GM21737 (cell line): Measurements from ENCODE around the gene RAB1A.
A peak's percentile ranks its signal among the peaks of the same experiment; 100 is the strongest.
"Not testable (repeated sequence)": the region's sequence is repeated elsewhere in the genome, so short reads cannot be mapped to it uniquely, and the experiment has no call there.

Source experiments
- ATAC-seq: cut with Tn5 transposase; IDR thresholded peaks from one replicate; pipeline ENCODE4 v1.9.1; 2021; ENCODE audit warnings: mild to moderate bottlenecking, moderate library complexity; ENCODE audit not compliant: unreplicated experiment

Gene RAB1A

DNA sequence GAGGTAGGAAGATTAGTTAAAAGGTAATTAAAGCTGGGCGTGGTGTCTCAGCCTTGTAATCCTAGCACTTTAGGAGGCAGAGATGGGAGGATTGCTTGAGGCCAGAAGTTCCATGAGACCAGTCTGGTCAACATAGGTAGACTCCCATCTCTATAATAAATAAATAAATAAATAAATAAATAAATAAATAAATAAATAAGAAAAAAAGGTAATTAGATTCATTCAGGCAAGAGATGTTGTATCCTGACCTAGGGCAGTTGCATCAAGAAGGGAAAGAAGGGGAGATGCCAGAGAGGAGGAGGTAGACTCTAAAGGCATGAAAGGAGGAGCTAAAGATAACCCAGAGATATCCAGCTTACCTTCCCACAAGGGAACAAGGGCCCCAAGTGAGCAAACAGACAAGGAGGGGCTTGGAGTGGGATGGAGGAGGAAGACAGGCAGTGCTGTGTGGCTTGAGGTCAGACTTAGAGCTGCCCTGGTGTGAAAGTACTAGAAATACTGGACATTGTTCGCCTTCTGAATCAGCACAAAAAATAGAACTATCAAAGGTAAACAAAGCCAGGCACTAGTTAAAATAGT is 7.4 kb upstream of the RAB1A start:
- ATAC-seq = no peak

DNA sequence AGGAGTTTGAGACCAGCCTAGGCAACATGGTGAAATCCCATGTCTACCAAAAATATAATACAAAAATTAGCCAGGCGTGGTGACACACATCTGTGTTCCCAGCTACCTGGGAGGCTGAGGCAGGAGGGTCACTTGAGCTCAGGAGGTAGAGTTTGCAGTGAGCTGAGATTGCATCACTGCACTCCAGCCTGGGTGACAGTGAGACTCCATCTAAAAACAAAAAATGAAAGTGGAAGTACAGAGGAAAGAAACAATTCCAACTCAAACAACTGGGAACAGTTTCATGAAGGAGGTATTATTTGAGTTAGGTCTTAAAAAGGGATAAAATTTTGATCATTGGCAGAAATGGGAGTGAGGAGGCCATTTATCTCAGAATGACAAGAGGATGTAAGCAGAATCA is 6.3 kb upstream of the RAB1A start:
- no peak for ATAC-seq

GRCh38 chr2:65134158-65134557 is 4.3 kb upstream of the RAB1A start:
- no peak for ATAC-seq

- no peak for ATAC-seq
Observed at GRCh38 chr2:65133626-65134025, 3.7 kb upstream of the RAB1A start.

DNA sequence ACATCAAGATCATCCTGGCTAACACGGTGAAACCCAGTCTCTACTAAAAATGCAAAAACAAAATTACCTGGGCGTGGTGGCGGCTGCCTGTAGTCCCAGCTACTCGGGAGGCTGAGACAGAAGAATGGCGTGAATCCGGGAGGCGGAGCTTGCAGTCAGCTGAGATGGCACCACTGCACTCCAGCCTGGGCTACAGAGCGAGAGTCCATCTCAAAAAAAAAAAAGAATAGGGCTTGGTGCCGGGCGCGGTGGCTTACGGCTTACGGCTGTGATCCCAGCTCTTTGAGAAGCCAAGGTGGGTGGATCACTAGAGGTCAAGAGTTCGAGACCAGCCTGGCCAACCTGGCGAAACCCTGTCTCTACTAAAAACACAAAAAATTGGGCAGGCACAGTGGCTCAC is 3.0 kb upstream of the RAB1A start:
- not testable (repeated sequence) for ATAC-seq

DNA sequence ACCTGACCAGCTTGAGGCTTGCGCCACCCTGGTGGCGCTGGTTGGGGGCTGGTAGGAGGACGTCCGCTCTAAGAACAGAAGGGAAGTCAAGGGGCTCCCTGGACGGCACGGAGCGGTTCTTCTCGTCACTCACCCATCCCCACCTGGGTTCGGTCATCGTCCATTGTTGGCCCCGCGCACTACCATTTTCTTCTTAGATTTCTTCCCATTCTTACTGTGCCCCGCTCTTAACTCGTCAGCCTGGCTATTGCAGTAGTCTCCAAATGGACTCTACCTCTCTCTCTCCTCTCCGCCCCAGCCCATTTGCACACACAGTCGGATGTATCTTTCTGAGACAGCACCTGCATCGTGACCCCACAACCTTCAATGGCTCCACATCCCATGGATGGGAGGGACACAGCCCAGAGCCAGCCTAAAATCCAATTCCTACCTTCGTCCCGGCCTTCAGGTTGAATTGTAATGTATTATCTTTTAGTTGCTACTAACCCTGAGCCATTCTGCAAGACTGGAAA is 814 bp upstream of the RAB1A start:
- ATAC-seq = peak; percentile 26

DNA sequence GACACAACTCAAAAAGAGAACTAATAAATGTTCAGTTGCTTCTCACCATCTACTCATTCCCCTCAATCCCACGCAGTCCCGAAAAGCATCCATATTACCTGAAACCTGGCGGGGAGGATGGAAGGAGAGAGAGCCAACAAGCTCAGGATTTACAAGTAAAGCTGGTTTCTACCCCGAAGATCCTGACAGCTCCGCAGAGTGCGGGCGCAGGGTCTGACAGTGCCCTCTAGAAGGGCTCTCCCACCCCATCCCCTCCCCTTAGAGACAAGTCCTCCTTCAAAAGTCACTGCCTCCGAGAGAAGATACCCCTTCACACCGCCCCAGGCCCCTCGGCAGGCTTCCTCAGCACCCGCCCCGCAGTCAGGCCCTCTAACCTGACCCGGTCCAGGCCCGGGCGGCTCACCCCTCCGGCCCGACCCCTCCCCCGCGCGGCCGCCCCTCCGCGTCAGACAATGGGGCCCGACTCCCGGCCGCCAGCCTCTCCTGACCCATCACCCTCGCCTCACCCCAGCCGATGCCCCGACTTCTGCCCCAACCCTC is 550 bp downstream of the RAB1A start:
- peak; percentile 4 for ATAC-seq

DNA sequence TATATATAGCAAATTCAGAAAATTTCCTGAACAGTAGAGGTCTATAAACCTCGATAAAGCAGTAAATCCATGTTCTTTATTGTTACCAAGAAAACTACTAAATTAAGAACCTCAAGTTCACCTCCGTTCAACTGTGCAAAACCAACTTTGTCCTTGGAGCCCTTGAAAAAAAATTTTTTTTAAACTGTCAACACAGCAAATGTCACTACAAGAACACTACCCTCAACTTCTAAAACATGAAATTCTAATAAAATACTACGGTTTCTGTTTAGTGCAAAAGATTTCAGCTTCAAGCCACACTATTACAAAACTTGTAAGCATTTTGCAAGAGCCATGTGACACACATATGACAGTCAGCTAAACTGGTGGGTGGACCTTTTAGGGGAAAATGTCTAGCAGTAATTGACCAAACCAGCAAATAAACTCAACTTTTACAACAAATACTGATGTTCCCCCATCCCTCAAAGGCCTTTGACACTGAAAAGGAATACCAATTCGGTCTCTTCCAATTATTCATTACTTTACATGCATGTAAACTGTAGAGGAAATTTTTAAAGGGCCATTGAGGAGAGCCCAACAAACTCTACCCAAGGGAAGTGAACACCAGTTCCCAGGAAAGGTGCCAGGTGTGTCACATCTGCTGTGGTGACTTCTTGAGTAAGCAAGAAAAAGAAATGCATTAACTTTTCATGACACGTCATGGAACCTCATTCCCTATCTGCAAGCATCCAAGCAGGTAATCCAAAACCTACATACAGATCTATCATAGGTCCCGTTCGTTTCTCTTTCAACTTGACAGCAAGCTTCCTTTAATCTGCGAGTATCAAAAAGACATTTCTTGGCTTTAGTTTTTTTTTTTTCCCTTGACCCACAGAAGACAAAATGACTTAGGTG is 1.4 kb downstream of the RAB1A start:
- ATAC-seq = no peak

GRCh38 chr2:65125457-65125856 is 4.4 kb downstream of the RAB1A start:
- ATAC-seq = not testable (repeated sequence)

GRCh38 chr2:65122313-65122712 is 7.6 kb downstream of the RAB1A start:
- no peak for ATAC-seq

GRCh38 chr2:65120990-65121693 is 8.8 kb downstream of the RAB1A start:
- ATAC-seq = no peak

- no peak for ATAC-seq
Observed at GRCh38 chr2:65116645-65117044, 13.3 kb downstream of the RAB1A start.

DNA sequence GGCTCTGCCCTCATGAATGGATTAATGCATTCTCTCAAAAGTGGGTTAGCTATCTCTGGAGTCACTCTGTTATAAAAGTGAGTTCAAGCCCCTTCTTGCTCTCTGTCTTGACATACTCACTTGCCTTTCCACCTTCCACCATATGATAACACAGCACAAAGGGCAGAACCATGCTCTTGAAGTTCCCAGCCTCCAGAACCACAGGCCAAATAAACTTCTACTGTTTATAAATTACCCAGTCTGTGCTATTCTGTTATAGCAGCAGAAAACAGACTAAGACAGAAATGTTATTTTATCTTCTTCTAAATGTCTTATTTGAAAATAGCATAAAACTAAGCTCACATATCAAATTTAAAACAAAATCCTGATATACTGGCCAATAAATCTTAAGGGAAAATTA is 15.0 kb downstream of the RAB1A start:
- ATAC-seq = no peak

DNA sequence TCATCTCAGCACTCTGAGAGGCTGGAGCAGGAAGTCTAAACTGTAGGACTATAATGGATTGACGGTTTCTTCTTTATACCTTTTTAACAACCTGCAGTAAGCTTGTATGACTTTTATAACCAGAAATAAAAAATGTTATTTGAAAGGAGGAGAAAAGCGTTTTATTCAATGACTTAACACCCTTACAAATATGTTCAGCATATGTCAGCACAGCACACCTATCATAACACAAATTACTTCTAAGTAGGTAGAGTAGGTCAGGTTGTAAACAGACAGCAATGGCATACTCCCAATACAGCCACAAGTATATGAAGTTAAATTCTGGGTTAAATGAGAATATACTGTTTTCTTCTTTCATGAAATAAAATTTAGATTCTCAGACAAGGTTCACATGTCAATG is 16.1 kb downstream of the RAB1A start:
- no peak for ATAC-seq

DNA sequence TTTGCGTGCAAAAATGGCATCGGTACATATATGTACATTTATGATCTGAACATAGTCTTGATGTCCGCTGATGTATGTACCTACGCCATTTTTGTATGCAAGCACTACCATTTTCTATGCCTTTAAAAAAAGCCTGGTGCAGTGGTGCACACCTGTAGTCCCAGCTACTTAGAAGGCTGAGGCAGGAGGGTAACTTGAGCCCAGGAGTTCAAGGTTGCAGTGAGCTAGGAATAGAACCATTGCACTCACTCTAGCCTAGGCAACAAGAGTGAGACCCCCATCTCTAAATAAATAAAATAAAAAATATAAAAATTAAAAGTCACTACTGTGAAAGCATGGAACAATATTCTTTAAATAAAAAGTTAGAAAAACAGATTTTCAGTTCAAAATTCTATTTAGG is 16.7 kb downstream of the RAB1A start:
- ATAC-seq = no peak

GRCh38 chr2:65112633-65113032 is 17.3 kb downstream of the RAB1A start:
- ATAC-seq = no peak

GRCh38 chr2:65108780-65109179 is 21.1 kb downstream of the RAB1A start:
- no peak for ATAC-seq

DNA sequence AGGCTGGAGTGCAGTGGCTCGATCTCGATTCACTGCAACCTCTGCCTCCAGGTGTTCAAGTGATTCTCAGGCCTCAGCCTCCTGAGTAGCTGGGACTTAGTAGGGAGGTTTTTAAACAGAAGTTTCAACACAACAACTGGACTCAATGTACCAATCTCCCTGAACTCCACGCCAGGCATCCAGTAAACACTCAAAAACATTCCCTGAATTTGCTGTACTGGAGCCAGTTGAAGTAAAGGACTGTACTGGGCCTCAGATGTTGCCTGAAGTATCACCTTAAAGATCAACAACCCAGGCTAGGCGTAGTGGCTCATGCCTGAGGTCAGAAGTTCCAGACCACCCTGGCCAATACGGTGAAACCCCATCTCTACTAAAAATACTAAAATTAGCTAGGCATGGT is 22.4 kb downstream of the RAB1A start:
- no peak for ATAC-seq

DNA sequence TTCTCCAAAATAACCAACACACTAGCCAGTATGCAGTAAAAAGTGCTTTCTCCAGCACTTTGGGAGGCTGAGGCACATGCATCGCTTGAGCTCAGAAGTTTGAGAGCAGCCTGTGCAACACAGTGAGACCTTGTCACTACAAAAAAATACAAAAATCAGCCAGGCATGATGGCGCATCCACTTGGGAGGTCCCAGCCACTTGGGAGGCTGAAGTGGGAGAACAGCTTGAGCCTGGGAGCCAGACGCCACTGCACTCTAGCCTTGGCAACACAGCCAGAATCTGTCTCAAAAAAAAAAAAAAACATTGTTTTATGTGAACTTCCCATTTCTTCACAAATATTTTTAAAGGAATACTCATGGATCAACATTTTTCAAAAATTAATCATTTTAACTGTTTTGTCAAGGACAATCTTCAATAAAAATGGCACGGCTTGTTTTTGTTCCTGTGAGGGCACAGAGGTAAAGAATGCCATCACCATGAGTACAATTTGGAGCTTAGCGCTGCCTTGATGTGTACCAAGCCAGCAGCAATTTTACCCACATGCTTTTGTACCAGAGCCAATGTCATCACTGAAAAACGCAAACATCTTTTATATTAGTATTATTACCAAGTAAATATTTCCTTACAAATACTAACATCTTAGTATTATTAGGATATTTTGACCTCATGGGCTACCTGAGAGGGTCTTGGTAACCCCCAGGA is 26.7 kb downstream of the RAB1A start:
- no peak for ATAC-seq

DNA sequence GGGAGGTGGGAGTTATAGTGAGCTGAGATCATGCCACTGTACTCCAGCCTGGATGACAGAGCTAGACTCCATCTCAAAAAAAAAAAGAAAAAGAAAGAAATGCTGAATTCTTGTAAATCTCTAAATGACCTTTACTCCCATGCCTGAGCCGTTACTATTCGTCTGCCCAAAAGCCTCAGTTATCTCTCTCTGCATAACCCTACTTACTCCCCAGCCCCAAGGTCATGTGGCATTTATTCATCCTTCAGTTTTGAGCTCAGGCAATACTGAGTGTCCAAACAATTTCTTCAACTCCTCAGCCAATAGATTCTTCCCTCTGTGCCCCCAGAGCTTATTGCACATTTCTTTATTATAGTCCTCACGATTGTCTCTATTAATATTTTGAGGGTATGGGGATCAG is 28.8 kb downstream of the RAB1A start:
- ATAC-seq = no peak

DNA sequence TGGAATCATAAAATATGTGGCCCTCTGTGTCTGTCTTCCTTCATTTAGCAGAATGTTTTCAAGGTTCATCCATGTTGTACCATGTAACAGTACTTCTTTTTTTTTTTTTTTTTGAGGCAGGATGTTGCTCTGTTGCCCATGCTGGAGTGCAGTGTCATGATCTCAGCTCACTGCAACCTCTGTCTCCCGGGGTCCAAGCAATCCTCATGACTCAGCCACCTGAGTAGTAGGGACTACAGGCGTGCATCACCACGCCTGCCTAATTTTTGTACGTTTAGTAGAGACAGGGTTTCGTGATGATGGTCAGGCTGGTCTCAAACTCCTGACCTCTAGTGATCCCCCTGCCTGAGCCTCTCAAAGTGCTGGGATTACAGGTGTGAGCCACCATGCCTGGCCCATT is 31.2 kb downstream of the RAB1A start:
- no peak for ATAC-seq
